ELR (cell line): ENCODE results near the gene KLHL25.
A peak's percentile ranks its signal among the peaks of the same experiment; 100 is the strongest.

Experiments used
- DNase-seq: peaks from one replicate; pipeline ENCODE4 v3.0.0-alpha.2; 2015; ENCODE audit warnings: low read depth

KLHL25 gene

GRCh38 chr15:85773970-85774369 lies 20.8 kb downstream of the KLHL25 start:
- DNase-seq: no peak

GRCh38 chr15:85773249-85773648 lies 21.5 kb downstream of the KLHL25 start:
- no peak for DNase-seq

- DNase-seq: no peak
Measured at GRCh38 chr15:85772668-85773067, 22.1 kb downstream of the KLHL25 start.

GRCh38 chr15:85771781-85772445 lies 22.8 kb downstream of the KLHL25 start:
- DNase-seq: no peak

GRCh38 chr15:85771271-85771670 lies 23.5 kb downstream of the KLHL25 start:
- no peak for DNase-seq

- DNase-seq: no peak
Measured at GRCh38 chr15:85770096-85771041, 24.4 kb downstream of the KLHL25 start.

- no peak for DNase-seq
Measured at GRCh38 chr15:85769182-85769900, 25.4 kb downstream of the KLHL25 start.

GRCh38 chr15:85768595-85769168 lies 26.0 kb downstream of the KLHL25 start:
- no peak for DNase-seq

- DNase-seq: no peak
Measured at GRCh38 chr15:85767785-85768529, 26.8 kb downstream of the KLHL25 start.

- no peak for DNase-seq
Measured at GRCh38 chr15:85766001-85766831, 28.5 kb downstream of the KLHL25 start.

- peak; percentile 16 for DNase-seq
Measured at GRCh38 chr15:85764649-85765277, 30.0 kb downstream of the KLHL25 start.

- DNase-seq: no peak
Measured at GRCh38 chr15:85763673-85764633, 30.8 kb downstream of the KLHL25 start.

- DNase-seq: no peak
Measured at GRCh38 chr15:85763157-85763556, 31.6 kb downstream of the KLHL25 start.

- no peak for DNase-seq
Measured at GRCh38 chr15:85762756-85763127, 32.0 kb downstream of the KLHL25 start.

GRCh38 chr15:85762039-85762755 lies 32.5 kb downstream of the KLHL25 start:
- DNase-seq: no peak

- no peak for DNase-seq
Measured at GRCh38 chr15:85761635-85762034, 33.1 kb downstream of the KLHL25 start.

- DNase-seq: no peak
Measured at GRCh38 chr15:85760531-85761371, 34.0 kb downstream of the KLHL25 start.
